ENCODE results near the gene TAS2R3. TPM values are rescaled to one million over a fixed set of nuclear protein-coding genes. Genes with fewer than 3 reads are reported as not detected.

The TAS2R3 gene
- total and polyA plus RNA-seq, 7 donors = 0.66 to 3.8 (median 0.83) TPM; not detected in 2

GRCh38 chr7:141789917-141790316 lies 26.0 kb downstream of the TAS2R3 start, which contains the start of gene TAS2R5:
TSS of gene TAS2R5 (plus strand) at chr7:141790217. CDS start at chr7:141790362, 145 bp downstream.
- 85 to 95% methylated on average over 5 of the region's 5 CpGs for WGBS, 2 donors
- no peak within 1 kb of the TSS for H3K4me3 ChIP-seq
- intact Hi-C loops (cut with DNase I) = no loop called here
- peaks cover 0 to 17% (median 0%) of the 10 kb centered on the region in 4 donors for H3K36me3 ChIP-seq
- no peaks in the 10 kb centered on the region for H3K4me1 ChIP-seq
- no peaks in the 10 kb centered on the region for H3K27me3 ChIP-seq
- no peak for TF ChIP-seq POLR2AphosphoS5 (IDR thresholded peaks at IDR 0.05)
- no peak for TF ChIP-seq POLR2A (IDR thresholded peaks at IDR 0.05)
- TF ChIP-seq CTCF (IDR thresholded peaks at IDR 0.05) = no peak
- no peak for TF ChIP-seq EP300 (IDR thresholded peaks at IDR 0.05)
- H3K9me3 ChIP-seq = no peaks in the 10 kb centered on the region
- H3K27ac ChIP-seq = no peak within 1 kb of the TSS
- no peak for DNase-seq

GRCh38 chr7:141792526-141792925 lies 28.6 kb downstream of the TAS2R3 start:
- H3K27ac ChIP-seq = no peak overlapping the region
- no peak for TF ChIP-seq POLR2A (IDR thresholded peaks at IDR 0.05)
- TF ChIP-seq CTCF (IDR thresholded peaks at IDR 0.05) = no peak
- no peak for TF ChIP-seq POLR2AphosphoS5 (IDR thresholded peaks at IDR 0.05)
- DNase-seq = no peak
- H3K4me3 ChIP-seq = no peak overlapping the region
- intact Hi-C loops (cut with DNase I) = no loop called here
- 88 to 90% methylated on average over 2 of the region's 2 CpGs for WGBS, 2 donors
- H3K27me3 ChIP-seq = no peaks in the 10 kb centered on the region
- peaks cover 0 to 16% (median 0%) of the 10 kb centered on the region in 4 donors for H3K36me3 ChIP-seq
- H3K9me3 ChIP-seq = no peaks in the 10 kb centered on the region
- H3K4me1 ChIP-seq = no peaks in the 10 kb centered on the region

Small RNAs within 50 kb of the gene (small RNA-seq; reads per million reads assigned to genes)
- gene RNU1-82P = 0 reads per million in 3 donors

Other genes with a start within 250 kb of the TAS2R3 start
- gene AGK, start 212.7 kb upstream of the TAS2R3 start, total RNA-seq = 10 to 100 TPM; 15.5 to 21.3 (median 19.2) TPM
- 10 to 100 TPM in 1 of 3 donors, 1 to 10 TPM in 2; 7.8 to 12.3 (median 9.2) TPM for gene AGK, start 212.7 kb upstream of the TAS2R3 start, polyA plus RNA-seq
- gene DENND11, start 61.9 kb upstream of the TAS2R3 start, total RNA-seq = 10 to 100 TPM; 14.3 to 17.1 (median 15.6) TPM
- 10 to 100 TPM in 2 of 3 donors, 1 to 10 TPM in 1; 6.0 to 13.4 (median 11.1) TPM for gene DENND11, start 61.9 kb upstream of the TAS2R3 start, polyA plus RNA-seq
- gene WEE2, start 55.7 kb upstream of the TAS2R3 start, total RNA-seq = not detected
- gene WEE2, start 55.7 kb upstream of the TAS2R3 start, polyA plus RNA-seq = under 1 TPM in 1 of 3 donors, not detected in 2; 0.20 TPM
- gene SSBP1, start 25.7 kb upstream of the TAS2R3 start, total RNA-seq = 100 to 1,000 TPM in 3 of 4 donors, 10 to 100 TPM in 1; 77.0 to 137 (median 121) TPM
- gene SSBP1, start 25.7 kb upstream of the TAS2R3 start, polyA plus RNA-seq = 100 to 1,000 TPM; 174 to 205 (median 190) TPM
- 1 to 10 TPM; 1.1 to 1.5 (median 1.4) TPM for gene TAS2R4, start 12.6 kb downstream of the TAS2R3 start, total RNA-seq
- gene TAS2R4, start 12.6 kb downstream of the TAS2R3 start, polyA plus RNA-seq = under 1 TPM in 1 of 3 donors, not detected in 2; 0.48 TPM
- gene TAS2R5, start 26.1 kb downstream of the TAS2R3 start, total RNA-seq = 1 to 10 TPM in 3 of 4 donors, under 1 TPM in 1; 0.99 to 3.7 (median 2.1) TPM
- 1 to 10 TPM in 1 of 3 donors, not detected in 2; 1.3 TPM for gene TAS2R5, start 26.1 kb downstream of the TAS2R3 start, polyA plus RNA-seq
- gene PRSS37, start 77.4 kb downstream of the TAS2R3 start, total RNA-seq = not detected
- gene PRSS37, start 77.4 kb downstream of the TAS2R3 start, polyA plus RNA-seq = not detected
- gene OR9A4, start 152.3 kb downstream of the TAS2R3 start, total RNA-seq = not detected
- not detected for gene OR9A4, start 152.3 kb downstream of the TAS2R3 start, polyA plus RNA-seq
- gene CLEC5A, start 182.9 kb downstream of the TAS2R3 start, total RNA-seq = under 1 TPM in 2 of 4 donors, not detected in 2; 0.33 to 0.83 TPM
- gene CLEC5A, start 182.9 kb downstream of the TAS2R3 start, polyA plus RNA-seq = 1 to 10 TPM in 1 of 3 donors, under 1 TPM in 2; 0.03 to 1.8 (median 0.60) TPM
- gene TAS2R38, start 209.7 kb downstream of the TAS2R3 start, total RNA-seq = not detected
- gene TAS2R38, start 209.7 kb downstream of the TAS2R3 start, polyA plus RNA-seq = not detected
- gene MGAM, start 231.8 kb downstream of the TAS2R3 start, total RNA-seq = under 1 TPM in 3 of 4 donors, not detected in 1; 0.28 to 0.68 (median 0.36) TPM
- under 1 TPM; 0.35 to 0.60 (median 0.46) TPM for gene MGAM, start 231.8 kb downstream of the TAS2R3 start, polyA plus RNA-seq